Spleen (tissue), 7 donors: ENCODE results near the gene BLVRB.
"Not testable (repeated sequence)": the region's sequence is repeated elsewhere in the genome, so short reads cannot be mapped to it uniquely, and the experiment has no call there.

ENCODE experiments used
- CTCF ChIP-seq, 11 experiments: fragments of 200-600 bp in 7 of 11; fragments of 450-650 bp in 4 of 11; sonication (generic) in 4 of 11; IDR thresholded peaks in 8 of 11; conservative IDR thresholded peaks in 3 of 11; 1 replicate in 7 of 11; 2 replicates in 4 of 11; pipeline versions ENCODE4 v1.4.0 to v1.8.0; 2016 to 2021; ENCODE audit warnings: antibody characterized with exemption in 11 of 11, inconsistent platforms in 4 of 11, mild to moderate bottlenecking in 1 of 11
- POLR2A ChIP-seq, 3 donors: fragments of 450-650 bp; IDR thresholded peaks; one replicate each; pipeline ENCODE4 v1.5.1; 2017; ENCODE audit warnings: antibody characterized with exemption in 3 of 3, mild to moderate bottlenecking in 1 of 3
- donor health status: DM: no; HTN: no; CAD: no; lungs with moderate emphysema.
- donor health status: DM: no; HTN: no; CAD: no.
- donor health status: DM: no; HTN: no; CAD: no.

GRCh38 chr19:40475878-40476644, 10.5 kb upstream of the BLVRB start:
- TF ChIP-seq POLR2A (IDR thresholded peaks at IDR 0.05); CTCF (IDR thresholded peaks at IDR 0.05 in 8 of 11, conservative IDR thresholded peaks at IDR 0.05 in 3 of 11): not testable (repeated sequence)
